GM15510 (cell line): Measurements from ENCODE around the gene SDK1.

ENCODE experiments used
- POLR2A ChIP-seq: IDR thresholded peaks from 3 replicates; pipeline ENCODE4 v1.6.1; 2011; ENCODE audit warnings: borderline replicate concordance; ENCODE audit not compliant: insufficient read length; ENCODE audit errors: extremely low read depth

SDK1 gene

DNA sequence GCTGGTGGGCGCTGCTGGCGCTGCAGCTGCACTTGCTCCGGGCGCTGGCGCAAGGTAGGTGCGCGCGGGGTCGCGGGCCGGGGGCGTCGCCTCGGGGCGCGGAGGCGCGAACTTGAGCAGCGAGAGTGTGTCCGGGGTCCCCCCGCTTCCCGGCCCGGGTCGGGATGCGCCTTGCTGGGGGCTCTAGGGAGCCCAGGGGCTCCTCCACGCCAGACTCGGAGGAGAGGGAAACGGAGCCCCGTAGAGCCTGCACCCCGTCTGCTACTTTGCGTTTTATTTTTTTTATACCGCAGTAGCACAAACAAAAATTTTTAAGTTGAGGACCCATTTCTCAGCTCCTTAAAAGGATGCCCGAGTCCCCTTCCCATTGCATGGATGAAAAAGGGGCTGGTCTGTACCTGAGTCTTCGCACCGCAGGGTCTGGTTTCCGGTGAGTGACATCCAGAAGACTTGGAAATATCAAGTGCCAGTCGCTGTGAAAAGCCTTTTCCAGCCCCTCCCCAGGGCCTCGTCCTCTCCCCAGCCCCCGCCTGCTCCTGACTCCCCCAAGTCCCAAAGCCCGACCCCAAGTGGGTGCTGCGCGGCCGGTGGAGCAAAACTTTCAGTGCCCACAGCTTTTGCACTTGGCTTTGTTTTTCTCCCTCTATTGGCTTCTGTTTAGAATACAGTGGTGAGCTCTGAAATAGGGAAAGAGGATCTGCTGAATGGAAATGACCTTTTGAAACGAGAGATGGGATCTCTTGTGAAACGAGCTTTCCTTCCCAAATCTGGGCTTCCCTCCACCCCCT is 973 bp downstream of the SDK1 start:
- TF ChIP-seq POLR2A: no peak

- no peak for TF ChIP-seq POLR2A
Observed at GRCh38 chr7:3302681-3303320, 1.7 kb downstream of the SDK1 start.

- no peak for TF ChIP-seq POLR2A
Observed at GRCh38 chr7:3304131-3304530, 3.1 kb downstream of the SDK1 start.

GRCh38 chr7:3307435-3307834 is 6.4 kb downstream of the SDK1 start:
- no peak for TF ChIP-seq POLR2A

DNA sequence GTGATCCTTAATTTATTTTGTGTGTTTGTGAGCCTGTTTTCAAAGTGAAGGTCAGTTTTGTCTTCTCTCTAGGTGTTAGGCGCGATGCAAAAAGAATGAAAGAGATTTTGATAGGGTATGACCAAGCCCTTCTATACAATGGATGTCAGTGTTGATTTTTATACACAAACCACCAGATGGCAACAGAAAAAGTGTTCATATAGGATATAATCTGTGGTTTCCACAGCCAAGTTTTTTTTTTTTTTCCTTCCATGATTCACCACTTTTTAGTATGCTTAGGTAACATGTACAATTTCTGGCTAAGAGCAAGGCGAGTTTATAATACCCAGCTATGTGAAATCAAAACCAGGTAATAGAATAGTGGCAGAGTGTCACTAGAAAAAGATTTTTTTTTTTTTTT is 8.1 kb downstream of the SDK1 start:
- TF ChIP-seq POLR2A: no peak

DNA sequence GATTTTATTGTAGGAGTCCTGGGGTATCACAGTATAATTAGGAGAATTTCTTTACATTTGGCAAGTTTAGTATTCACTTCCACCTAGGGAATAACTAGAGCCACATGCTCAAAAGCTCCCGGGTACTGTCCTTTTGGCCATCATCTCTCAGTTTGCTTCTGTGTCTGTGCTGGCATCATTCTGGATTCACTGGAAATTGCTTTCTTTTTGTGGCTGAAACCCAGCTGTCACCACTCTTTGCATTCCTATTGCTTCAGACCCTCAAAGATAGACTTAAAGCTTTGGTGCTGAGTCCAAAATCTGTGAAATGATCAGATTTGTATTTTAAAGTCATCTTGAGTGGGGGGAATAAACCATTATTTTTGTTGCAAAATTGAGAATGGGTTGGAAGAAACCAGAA is 8.9 kb downstream of the SDK1 start:
- no peak for TF ChIP-seq POLR2A

- TF ChIP-seq POLR2A: no peak
Observed at GRCh38 chr7:3310884-3311283, 9.8 kb downstream of the SDK1 start.

GRCh38 chr7:3312583-3312982 is 11.5 kb downstream of the SDK1 start:
- TF ChIP-seq POLR2A: no peak

DNA sequence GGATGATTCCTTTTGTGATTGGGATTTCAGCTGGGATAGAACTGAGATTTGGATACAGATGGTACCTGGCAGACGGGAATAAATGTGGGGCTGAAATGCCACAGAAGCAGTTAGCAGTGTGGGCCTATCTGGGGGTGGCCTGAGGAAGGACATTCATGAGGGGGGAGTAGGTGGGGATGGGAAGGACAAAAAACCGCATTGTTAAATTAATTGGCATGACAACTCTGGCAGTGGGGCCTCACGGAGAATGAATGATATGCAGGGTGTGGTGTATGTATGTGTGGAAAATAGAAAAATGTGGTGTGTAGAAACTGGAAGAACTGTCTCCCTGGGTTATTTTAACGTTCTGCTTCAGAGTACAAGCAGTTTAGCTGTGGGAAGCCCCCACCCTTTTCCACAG is 17.8 kb downstream of the SDK1 start:
- no peak for TF ChIP-seq POLR2A

GRCh38 chr7:3321206-3321605 is 20.2 kb downstream of the SDK1 start:
- no peak for TF ChIP-seq POLR2A

DNA sequence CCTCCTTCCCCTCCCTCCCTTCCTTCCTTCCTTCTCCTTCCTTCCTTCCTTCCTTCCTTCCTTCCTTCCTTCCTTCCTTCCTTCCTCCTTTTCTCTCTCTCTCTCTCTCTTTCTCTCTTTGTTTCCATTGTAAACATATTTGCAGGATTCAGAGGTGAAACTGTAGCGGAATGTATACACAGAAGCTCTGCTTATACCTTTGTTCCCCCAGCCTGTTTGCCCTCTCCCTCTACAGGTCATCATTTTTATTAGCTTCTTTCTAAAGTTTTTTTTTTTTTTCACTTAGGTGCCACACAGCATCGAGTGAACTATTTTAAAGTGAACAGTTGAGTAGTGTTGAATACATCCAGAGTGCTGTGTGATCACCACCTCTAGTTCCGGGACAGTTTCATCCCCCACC is 20.7 kb downstream of the SDK1 start:
- TF ChIP-seq POLR2A: no peak

DNA sequence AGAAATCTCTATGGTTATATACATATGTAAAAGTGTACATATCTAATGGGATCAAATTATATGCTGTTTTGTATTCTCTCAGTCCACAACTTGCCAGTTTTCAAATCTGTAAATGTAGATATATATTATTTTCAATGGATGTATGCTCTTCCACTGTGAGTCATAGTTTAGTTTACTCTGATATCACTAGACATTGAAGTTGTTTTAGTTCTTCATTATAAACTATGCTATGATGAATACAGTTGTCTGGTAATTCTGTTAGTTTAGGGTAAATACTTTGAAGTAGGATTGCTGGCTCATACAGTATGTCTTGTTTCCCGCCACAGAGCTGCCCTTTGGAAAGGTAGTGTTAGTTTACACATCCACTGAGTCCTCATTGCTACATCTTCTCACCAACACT is 25.2 kb downstream of the SDK1 start:
- no peak for TF ChIP-seq POLR2A

- TF ChIP-seq POLR2A: no peak
Observed at GRCh38 chr7:3327099-3327498, 26.0 kb downstream of the SDK1 start.

- no peak for TF ChIP-seq POLR2A
Observed at GRCh38 chr7:3327655-3328054, 26.6 kb downstream of the SDK1 start.

GRCh38 chr7:3332308-3332707 is 31.3 kb downstream of the SDK1 start:
- TF ChIP-seq POLR2A: no peak

DNA sequence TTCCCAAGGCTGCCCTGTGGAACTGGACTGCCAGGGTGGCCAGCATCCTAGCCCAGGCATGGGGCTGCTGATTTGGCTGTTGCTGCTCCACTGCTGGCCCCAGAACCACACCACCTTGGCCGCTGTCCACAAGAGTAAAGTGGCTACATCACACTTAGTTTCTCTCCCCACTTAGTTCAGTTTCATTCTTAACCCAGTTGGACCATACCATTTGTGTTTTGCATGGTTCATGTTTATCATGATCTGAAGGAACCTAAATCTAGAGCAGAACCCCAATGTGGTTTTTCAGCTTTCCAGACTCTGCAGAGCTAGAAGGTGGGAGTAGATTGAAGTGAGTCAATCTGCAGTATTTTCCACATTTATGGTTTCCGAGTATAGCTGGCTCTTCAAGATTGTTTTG is 32.8 kb downstream of the SDK1 start:
- no peak for TF ChIP-seq POLR2A
